Measurements from ENCODE around the gene PTPRG.

The PTPRG gene

GRCh38 chr3:61776390-61776789, 215.0 kb downstream of the PTPRG start:
- no peak for DNase-seq

GRCh38 chr3:61777483-61777882, 216.1 kb downstream of the PTPRG start:
- DNase-seq, result no peak

- no peak for DNase-seq
Measured at GRCh38 chr3:61778095-61778494, 216.7 kb downstream of the PTPRG start.

- DNase-seq, result no peak
Measured at GRCh38 chr3:61780016-61780415, 218.6 kb downstream of the PTPRG start.

- DNase-seq, result no peak
Measured at GRCh38 chr3:61780455-61781228, 219.3 kb downstream of the PTPRG start.

- DNase-seq, result no peak
Measured at GRCh38 chr3:61783993-61784718, 222.8 kb downstream of the PTPRG start.

- no peak for DNase-seq
Measured at GRCh38 chr3:61788623-61789507, 227.5 kb downstream of the PTPRG start.

GRCh38 chr3:61789861-61790260, 228.5 kb downstream of the PTPRG start:
- no peak for DNase-seq

- DNase-seq, result no peak
Measured at GRCh38 chr3:61790411-61790810, 229.0 kb downstream of the PTPRG start.

GRCh38 chr3:61793056-61793455, 231.7 kb downstream of the PTPRG start:
- no peak for DNase-seq

GRCh38 chr3:61793521-61793920, 232.2 kb downstream of the PTPRG start:
- DNase-seq, result no peak

- DNase-seq, result no peak
Measured at GRCh38 chr3:61794341-61794740, 233.0 kb downstream of the PTPRG start.

- DNase-seq, result no peak
Measured at GRCh38 chr3:61794961-61795360, 233.6 kb downstream of the PTPRG start.

GRCh38 chr3:61796088-61796680, 234.8 kb downstream of the PTPRG start:
- DNase-seq, result no peak

- no peak for DNase-seq
Measured at GRCh38 chr3:61796911-61797310, 235.5 kb downstream of the PTPRG start.

GRCh38 chr3:61802772-61803171, 241.4 kb downstream of the PTPRG start:
- DNase-seq, result no peak

- no peak for DNase-seq
Measured at GRCh38 chr3:61803983-61804382, 242.6 kb downstream of the PTPRG start.

- no peak for DNase-seq
Measured at GRCh38 chr3:61804782-61805181, 243.4 kb downstream of the PTPRG start.

GRCh38 chr3:61805510-61806080, 244.2 kb downstream of the PTPRG start:
- DNase-seq, result no peak

- no peak for DNase-seq
Measured at GRCh38 chr3:61806810-61807209, 245.4 kb downstream of the PTPRG start.

- no peak for DNase-seq
Measured at GRCh38 chr3:61807865-61808276, 246.5 kb downstream of the PTPRG start.

- DNase-seq, result no peak
Measured at GRCh38 chr3:61808526-61808925, 247.2 kb downstream of the PTPRG start.

- DNase-seq, result no peak
Measured at GRCh38 chr3:61808999-61809398, 247.6 kb downstream of the PTPRG start.
